ENCODE measurements around the gene TBL3. TPM values are rescaled to one million over a fixed set of nuclear protein-coding genes. Genes with fewer than 3 reads are reported as not detected.
A peak's percentile ranks its signal among the peaks of the same experiment; 100 is the strongest.
"Not testable (repeated sequence)": the region's sequence is repeated elsewhere in the genome, so short reads cannot be mapped to it uniquely, and the experiment has no call there.

TBL3 gene
- polyA plus RNA-seq, 2 of the 4 experiments (the other 2 are of a cell fraction) = 21.9 to 42.8 TPM

DNA sequence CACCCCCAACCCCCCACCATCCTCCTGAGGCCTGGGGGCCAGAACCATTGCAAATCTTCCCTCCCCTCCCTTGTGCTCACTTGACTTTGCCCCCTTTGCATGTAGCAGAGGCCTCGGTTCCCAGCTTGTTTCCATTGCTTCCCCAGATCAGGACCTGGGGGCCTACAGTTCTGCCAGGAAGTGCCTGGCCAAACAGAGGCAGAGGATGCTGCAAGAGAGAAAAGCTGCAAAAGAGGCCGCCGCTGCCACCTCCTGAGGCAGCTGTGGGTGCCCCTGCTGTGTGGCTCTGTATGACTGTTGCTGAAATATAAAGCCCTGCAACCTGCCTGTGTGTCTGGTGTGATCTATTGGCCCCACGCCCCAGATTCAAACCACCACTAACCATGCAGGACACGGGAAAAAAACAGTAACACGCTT, 10.2 kb upstream of the TBL3 start:
- H3K4me3 ChIP-seq = peak overlapping the region; percentile 88; the same call in 1 of the 3 replicates
- peak overlapping the region; percentile 92 to 97; a peak in 4 of 6 replicates for H3K27ac ChIP-seq

DNA sequence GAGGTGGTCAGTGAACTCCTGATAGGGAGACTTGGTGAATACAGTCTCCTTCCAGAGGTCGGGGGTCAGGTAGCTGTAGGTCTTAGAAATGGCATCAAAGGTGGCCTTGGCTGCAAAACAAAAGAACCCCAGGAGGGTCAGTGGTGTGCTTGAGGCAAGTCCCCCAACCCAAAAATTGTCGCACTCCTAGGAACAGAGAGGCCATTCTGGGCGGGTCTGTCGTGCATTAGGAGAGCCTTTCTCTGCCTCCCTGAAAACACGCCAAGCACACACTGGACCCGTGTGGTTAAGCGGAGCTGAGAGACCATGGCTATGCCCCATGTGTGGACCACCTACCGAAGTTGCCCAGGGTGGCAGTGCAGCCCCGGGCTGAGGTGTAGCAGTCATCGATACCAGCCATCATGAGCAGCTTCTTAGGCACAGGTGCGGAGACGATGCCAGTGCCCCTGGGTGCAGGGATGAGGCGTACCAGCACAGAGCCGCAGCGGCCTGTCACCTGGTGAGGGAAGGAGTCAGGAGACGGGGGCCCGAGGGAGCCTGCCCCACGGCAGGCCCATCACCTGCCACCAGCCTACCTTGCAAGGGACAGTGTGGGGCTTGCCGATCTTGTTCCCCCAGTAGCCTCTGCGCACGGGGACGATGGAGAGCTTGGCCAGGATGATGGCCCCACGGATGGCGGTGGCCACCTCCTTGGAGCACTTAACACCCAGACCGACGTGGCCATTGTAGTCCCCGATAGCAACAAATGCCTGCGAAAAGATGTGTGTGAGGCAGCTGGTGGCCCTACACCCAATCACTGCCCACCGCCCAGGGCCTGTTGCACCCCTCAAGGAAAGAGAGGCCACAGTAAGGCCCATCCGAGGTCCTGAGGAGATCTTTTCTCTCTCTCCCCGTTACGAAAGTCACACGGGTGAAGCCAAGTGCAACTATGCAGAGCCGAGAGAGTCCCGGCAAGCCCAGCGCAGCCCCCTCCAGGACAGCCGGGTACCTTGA, 9.4 kb upstream of the TBL3 start:
- H3K9me3 ChIP-seq; CTCF ChIA-PET; ATAC-seq; FAIRE-seq; DNase-seq (ENCODE audit: low read depth in 1 of 2, low spot score in 1 of 2): not testable (repeated sequence)
- Histone ChIP-seq H3K4me1 (peaks cover 37% of the 10 kb centered on the region), H3K4me2 (peak overlapping the region; percentile 94), H3K27ac (peak overlapping the region; percentile 92 to 100), H3K4me3 (peak overlapping the region; percentile 88)
- 63% methylated on average over 33 of the region's 37 CpGs for WGBS (ENCODE audit: missing lambda C conversion rate)
- POLR2A ChIA-PET = interaction anchor here (2.2 kb wide), 1 partner anchor 19 kb away, joined by 9 read pairs; the partner anchor contains the start of gene MSRB1

More for the DNA sequence above, 10.2 kb upstream of the TBL3 start:
- CTCF ChIA-PET = no interaction called here
- H3K4me1 ChIP-seq = peaks cover 37% of the 10 kb centered on the region
- H3K4me2 ChIP-seq = peak overlapping the region; percentile 94
- 35% methylated on average over 6 of the region's 6 CpGs for WGBS (ENCODE audit: missing lambda C conversion rate)
- POLR2A ChIA-PET = interaction anchor here (1.8 to 2.2 kb wide), 2 partner anchors 18 to 193 kb away, joined by 9 read pairs; partner anchors contain the start of genes MSRB1 and TRAF7
- DNase-seq (ENCODE audit: low read depth in 1 of 2, low spot score in 1 of 2) (peak in 1 of 2 experiments; percentile 51), FAIRE-seq (no peak), ATAC-seq (0 out of 6 replicates have a peak, but pooled peaks of 1 of the 2 experiments have one; percentile 1)
- TF ChIP-seq HEYL (CRISPR knock-in tag; IDR thresholded peaks at IDR 0.05) = no peak
- TF ChIP-seq, protein P1, sequence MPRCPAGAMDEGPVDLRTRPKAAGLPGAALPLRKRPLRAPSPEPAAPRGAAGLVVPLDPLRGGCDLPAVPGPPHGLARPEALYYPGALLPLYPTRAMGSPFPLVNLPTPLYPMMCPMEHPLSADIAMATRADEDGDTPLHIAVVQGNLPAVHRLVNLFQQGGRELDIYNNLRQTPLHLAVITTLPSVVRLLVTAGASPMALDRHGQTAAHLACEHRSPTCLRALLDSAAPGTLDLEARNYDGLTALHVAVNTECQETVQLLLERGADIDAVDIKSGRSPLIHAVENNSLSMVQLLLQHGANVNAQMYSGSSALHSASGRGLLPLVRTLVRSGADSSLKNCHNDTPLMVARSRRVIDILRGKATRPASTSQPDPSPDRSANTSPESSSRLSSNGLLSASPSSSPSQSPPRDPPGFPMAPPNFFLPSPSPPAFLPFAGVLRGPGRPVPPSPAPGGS (IDR thresholded peaks at IDR 0.05) = peak; percentile 65; the same call in 1 of the 3 replicates
- TF ChIP-seq, protein P2, sequence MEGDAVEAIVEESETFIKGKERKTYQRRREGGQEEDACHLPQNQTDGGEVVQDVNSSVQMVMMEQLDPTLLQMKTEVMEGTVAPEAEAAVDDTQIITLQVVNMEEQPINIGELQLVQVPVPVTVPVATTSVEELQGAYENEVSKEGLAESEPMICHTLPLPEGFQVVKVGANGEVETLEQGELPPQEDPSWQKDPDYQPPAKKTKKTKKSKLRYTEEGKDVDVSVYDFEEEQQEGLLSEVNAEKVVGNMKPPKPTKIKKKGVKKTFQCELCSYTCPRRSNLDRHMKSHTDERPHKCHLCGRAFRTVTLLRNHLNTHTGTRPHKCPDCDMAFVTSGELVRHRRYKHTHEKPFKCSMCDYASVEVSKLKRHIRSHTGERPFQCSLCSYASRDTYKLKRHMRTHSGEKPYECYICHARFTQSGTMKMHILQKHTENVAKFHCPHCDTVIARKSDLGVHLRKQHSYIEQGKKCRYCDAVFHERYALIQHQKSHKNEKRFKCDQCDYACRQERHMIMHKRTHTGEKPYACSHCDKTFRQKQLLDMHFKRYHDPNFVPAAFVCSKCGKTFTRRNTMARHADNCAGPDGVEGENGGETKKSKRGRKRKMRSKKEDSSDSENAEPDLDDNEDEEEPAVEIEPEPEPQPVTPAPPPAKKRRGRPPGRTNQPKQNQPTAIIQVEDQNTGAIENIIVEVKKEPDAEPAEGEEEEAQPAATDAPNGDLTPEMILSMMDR (IDR thresholded peaks at IDR 0.05) = no peak
- TF ChIP-seq, protein P3, sequence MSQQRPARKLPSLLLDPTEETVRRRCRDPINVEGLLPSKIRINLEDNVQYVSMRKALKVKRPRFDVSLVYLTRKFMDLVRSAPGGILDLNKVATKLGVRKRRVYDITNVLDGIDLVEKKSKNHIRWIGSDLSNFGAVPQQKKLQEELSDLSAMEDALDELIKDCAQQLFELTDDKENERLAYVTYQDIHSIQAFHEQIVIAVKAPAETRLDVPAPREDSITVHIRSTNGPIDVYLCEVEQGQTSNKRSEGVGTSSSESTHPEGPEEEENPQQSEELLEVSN (IDR thresholded peaks at IDR 0.05; ENCODE audit: borderline replicate concordance, low read depth) = no peak
- TF ChIP-seq, protein P4, sequence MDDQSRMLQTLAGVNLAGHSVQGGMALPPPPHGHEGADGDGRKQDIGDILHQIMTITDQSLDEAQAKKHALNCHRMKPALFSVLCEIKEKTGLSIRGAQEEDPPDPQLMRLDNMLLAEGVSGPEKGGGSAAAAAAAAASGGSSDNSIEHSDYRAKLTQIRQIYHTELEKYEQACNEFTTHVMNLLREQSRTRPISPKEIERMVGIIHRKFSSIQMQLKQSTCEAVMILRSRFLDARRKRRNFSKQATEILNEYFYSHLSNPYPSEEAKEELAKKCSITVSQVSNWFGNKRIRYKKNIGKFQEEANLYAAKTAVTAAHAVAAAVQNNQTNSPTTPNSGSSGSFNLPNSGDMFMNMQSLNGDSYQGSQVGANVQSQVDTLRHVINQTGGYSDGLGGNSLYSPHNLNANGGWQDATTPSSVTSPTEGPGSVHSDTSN (IDR thresholded peaks at IDR 0.05) = peak; percentile 10; the same call in 1 of the 2 replicates
- no peak for TF ChIP-seq MAZ (IDR thresholded peaks at IDR 0.05; ENCODE audit: borderline replicate concordance, low read depth, low read length)
- TF ChIP-seq ZC3H11A (IDR thresholded peaks at IDR 0.05) = no peak
- TF ChIP-seq RCOR1 (IDR thresholded peaks at IDR 0.05; ENCODE audit: low read depth, low read length) = no peak
- TF ChIP-seq JUN (IDR thresholded peaks at IDR 0.05) = peak in 1 of 2 experiments; percentile 76; a peak in 4 of 5 replicates
- no peak for TF ChIP-seq EHF (CRISPR knock-in tag; IDR thresholded peaks at IDR 0.05)
- no peaks in the 10 kb centered on the region for H3K9me3 ChIP-seq

DNA sequence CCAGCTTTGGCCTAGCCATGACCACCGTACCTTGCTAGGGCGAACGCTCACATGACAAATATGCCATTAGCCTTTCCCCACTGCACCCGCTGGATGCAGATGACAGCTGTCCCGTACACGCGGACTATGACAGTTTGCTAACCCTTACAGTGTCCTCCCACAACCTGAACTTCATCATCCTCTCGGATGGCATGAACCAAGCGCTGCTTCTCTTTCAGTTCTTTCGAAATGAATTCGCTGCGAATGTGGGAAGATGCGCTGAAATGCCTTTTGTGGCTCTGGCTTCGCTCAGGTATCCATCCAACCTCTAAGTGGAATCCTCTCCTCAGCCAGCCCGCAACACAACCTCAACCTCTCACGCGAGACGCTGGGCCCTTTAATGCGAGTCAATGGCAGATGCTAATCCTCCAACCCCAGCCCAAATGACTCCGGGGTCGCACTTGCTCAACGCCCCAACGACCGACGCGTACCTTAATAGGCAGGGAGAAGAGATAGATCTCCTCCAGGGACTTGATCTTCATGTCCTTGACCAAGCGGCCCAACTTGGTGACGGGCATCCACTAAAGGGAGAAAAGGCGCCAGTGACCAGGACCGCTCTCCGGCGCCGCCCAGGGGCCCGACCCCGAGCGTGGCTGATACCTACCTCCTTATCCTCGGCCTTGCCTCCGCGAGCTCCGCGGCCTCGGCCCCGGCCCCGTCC, 7.9 kb upstream of the TBL3 start:
- CTCF ChIA-PET = interaction anchor here (0.6 to 1.0 kb wide), 2 partner anchors 41 to 138 kb away, joined by 3 to 4 read pairs; no protein-coding TSS in a partner anchor
- Histone ChIP-seq H3K4me3 (peak overlapping the region; percentile 88), H3K4me1 (peaks cover 34% of the 10 kb centered on the region), H3K4me2 (peak overlapping the region; percentile 94), H3K9me3 (no peaks in the 10 kb centered on the region), H3K27ac (peak overlapping the region; percentile 92 to 100)
- TF ChIP-seq ZSCAN20 (CRISPR knock-in tag; IDR thresholded peaks at IDR 0.05) (no peak), HEYL (CRISPR knock-in tag; IDR thresholded peaks at IDR 0.05) (no peak), KDM5A (IDR thresholded peaks at IDR 0.05) (peak; percentile 32; the same call in 1 of the 2 replicates), HOXB13 (CRISPR knock-in tag; IDR thresholded peaks at IDR 0.05; ENCODE audit: low read depth) (no peak), ESRRA (IDR thresholded peaks at IDR 0.05; ENCODE audit: borderline replicate concordance, low read length) (no peak), TFCP2L1 (CRISPR knock-in tag; IDR thresholded peaks at IDR 0.05) (peak; percentile 68; the same call in 1 of the 2 replicates), FOSB (CRISPR knock-in tag; IDR thresholded peaks at IDR 0.05) (0 out of 2 replicates have a peak, but pooled peaks have one; percentile 30), HOXA7 (CRISPR knock-in tag; IDR thresholded peaks at IDR 0.05) (peak; percentile 80; the same call in 1 of the 2 replicates)
- DNase-seq (ENCODE audit: low read depth in 1 of 2, low spot score in 1 of 2) (peak in 1 of 2 experiments; percentile 30), ATAC-seq (peak in 1 of 2 experiments; percentile 3; a peak in 3 of 6 replicates), FAIRE-seq (no peak)
- POLR2A ChIA-PET = interaction anchor here (0.9 to 2.2 kb wide), 29 partner anchors 12 to 537 kb away, joined by 3 to 50 read pairs (median 5); partner anchors contain the start of genes ECI1, FAHD1, GFER and HAGH
- WGBS (ENCODE audit: missing lambda C conversion rate) = 6% methylated on average over 30 of the region's 44 CpGs
